HEK293 (cell line): ENCODE results near the gene EIF5B.
A peak's percentile ranks its signal among the peaks of the same experiment; 100 is the strongest.

Source experiments
- CTCF ChIA-PET: fragments of 350-600 bp; formaldehyde crosslinking; extraction: SDS; loops from one replicate; lab custom pipeline; 2021; ENCODE audit warnings: antibody characterized with exemption; lab: Yijun Ruan, JAX
- POLR2A ChIA-PET: fragments of 300-600 bp; formaldehyde crosslinking; extraction: SDS; loops from one replicate; lab custom pipeline; 2020; ENCODE audit warnings: antibody characterized with exemption, inconsistent platforms; lab: Yijun Ruan, JAX
- H3K27ac ChIP-seq: fragments of 200-500 bp; sonication (Bioruptor generic); 2 replicates; pipeline ENCODE4 v1.5.1; 2014; ENCODE audit warnings: low read depth, low read length, control low read depth, inconsistent platforms; ENCODE audit errors: extremely low read depth
- H3K36me3 ChIP-seq, 2 experiments: fragments of 200-500 bp in 1 of 2; sonication (Bioruptor generic) in 1 of 2; 1 replicate in 1 of 2; 2 replicates in 1 of 2; pipeline ENCODE4 v1.5.1; 2014 to 2017; ENCODE audit warnings: inconsistent platforms in 2 of 2, low read length in 2 of 2; ENCODE audit not compliant: control insufficient read depth in 2 of 2, insufficient read depth in 1 of 2
- H3K4me1 ChIP-seq: fragments of 200-500 bp; sonication (Bioruptor generic); 2 replicates; pipeline ENCODE4 v1.5.1; 2014; ENCODE audit warnings: mild to moderate bottlenecking, low read length, inconsistent platforms; ENCODE audit not compliant: control insufficient read depth, insufficient read depth
- H3K4me3 ChIP-seq: 2 replicates; pipeline ENCODE4 v1.5.1; 2011; ENCODE audit warnings: low read depth, mild to moderate bottlenecking, control low read depth, low read length, moderate library complexity
- H3K9me3 ChIP-seq: fragments of 200-500 bp; sonication (Bioruptor generic); 2 replicates; pipeline ENCODE4 v1.5.1; 2014; ENCODE audit warnings: low read depth, low read length, inconsistent platforms; ENCODE audit not compliant: control insufficient read depth, insufficient read depth
- PRDM1 ChIP-seq: fragments of 450-650 bp; formaldehyde crosslinking; IDR thresholded peaks from 2 replicates; pipeline ENCODE4; 2016; ENCODE audit warnings: missing biosample characterization, missing genetic modification characterization
- WT1 ChIP-seq: fragments of 450-650 bp; formaldehyde crosslinking; IDR thresholded peaks from 2 replicates; pipeline ENCODE4 v1.5.1; 2016; ENCODE audit warnings: missing biosample characterization, missing genetic modification characterization
- ZNF248 ChIP-seq: fragments of 450-650 bp; formaldehyde crosslinking; IDR thresholded peaks from 2 replicates; pipeline ENCODE4 v1.5.1; 2017; ENCODE audit warnings: missing biosample characterization, missing genetic modification characterization
- ZNF341 ChIP-seq: fragments of 450-650 bp; formaldehyde crosslinking; IDR thresholded peaks from 2 replicates; pipeline ENCODE4; 2016; ENCODE audit warnings: low read depth, missing biosample characterization, missing genetic modification characterization
- ZNF366 ChIP-seq: fragments of 450-650 bp; formaldehyde crosslinking; conservative IDR thresholded peaks from 2 replicates; pipeline ENCODE4 v1.5.1; 2016; ENCODE audit warnings: missing biosample characterization, missing genetic modification characterization
- ZNF529 ChIP-seq: fragments of 450-650 bp; formaldehyde crosslinking; IDR thresholded peaks from 2 replicates; pipeline ENCODE4 v1.5.1; 2017; ENCODE audit warnings: missing genetic modification characterization, missing biosample characterization; ENCODE audit not compliant: insufficient replicate concordance
- ZNF658 ChIP-seq: fragments of 450-650 bp; formaldehyde crosslinking; IDR thresholded peaks from 2 replicates; pipeline ENCODE4; 2016; ENCODE audit warnings: missing biosample characterization, missing genetic modification characterization
- ZNF670 ChIP-seq: fragments of 450-650 bp; formaldehyde crosslinking; IDR thresholded peaks from 2 replicates; pipeline ENCODE4 v1.5.1; 2016; ENCODE audit warnings: missing biosample characterization, missing genetic modification characterization, low read depth
- TF ChIP-seq, protein P1 (sequence below): fragments of 450-650 bp; formaldehyde crosslinking; IDR thresholded peaks from 2 replicates; pipeline ENCODE4 v1.5.1; 2016; ENCODE audit warnings: missing biosample characterization, missing genetic modification characterization
- TF ChIP-seq, protein P2 (sequence below): fragments of 450-650 bp; formaldehyde crosslinking; IDR thresholded peaks from 2 replicates; pipeline ENCODE4 v1.5.0; 2017; ENCODE audit warnings: missing biosample characterization, missing genetic modification characterization, borderline replicate concordance

Gene EIF5B

DNA sequence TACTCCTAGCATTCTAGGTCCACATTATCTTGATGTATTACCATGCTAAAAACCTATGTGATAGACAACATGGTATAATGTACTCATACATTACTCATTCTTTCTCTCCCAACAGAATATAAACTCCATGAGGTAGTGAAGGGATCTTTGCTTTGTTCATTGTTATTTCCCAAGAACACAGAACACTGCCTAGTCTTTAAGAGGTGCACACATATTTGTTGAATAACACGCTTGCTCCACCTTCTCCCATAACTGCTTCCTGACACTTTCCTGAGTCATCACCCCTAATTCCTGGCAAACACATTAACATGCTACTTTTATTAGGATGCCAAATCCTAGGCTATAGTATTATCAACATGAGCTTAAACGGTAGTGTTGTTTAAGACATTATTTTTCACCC, 111.4 kb downstream of the EIF5B start (continued):
- TF ChIP-seq, protein P1, sequence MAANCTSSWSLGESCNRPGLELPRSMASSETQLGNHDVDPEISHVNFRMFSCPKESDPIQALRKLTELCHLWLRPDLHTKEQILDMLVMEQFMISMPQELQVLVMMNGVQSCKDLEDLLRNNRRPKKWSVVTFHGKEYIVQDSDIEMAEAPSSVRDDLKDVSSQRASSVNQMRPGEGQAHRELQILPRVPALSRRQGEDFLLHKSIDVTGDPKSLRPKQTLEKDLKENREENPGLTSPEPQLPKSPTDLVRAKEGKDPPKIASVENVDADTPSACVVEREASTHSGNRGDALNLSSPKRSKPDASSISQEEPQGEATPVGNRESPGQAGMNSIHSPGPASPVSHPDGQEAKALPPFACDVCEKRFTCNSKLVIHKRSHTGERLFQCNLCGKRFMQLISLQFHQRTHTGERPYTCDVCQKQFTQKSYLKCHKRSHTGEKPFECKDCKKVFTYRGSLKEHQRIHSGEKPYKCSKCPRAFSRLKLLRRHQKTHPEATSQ (tag by site-specific recombination): no peak
- TF ChIP-seq, protein P2, sequence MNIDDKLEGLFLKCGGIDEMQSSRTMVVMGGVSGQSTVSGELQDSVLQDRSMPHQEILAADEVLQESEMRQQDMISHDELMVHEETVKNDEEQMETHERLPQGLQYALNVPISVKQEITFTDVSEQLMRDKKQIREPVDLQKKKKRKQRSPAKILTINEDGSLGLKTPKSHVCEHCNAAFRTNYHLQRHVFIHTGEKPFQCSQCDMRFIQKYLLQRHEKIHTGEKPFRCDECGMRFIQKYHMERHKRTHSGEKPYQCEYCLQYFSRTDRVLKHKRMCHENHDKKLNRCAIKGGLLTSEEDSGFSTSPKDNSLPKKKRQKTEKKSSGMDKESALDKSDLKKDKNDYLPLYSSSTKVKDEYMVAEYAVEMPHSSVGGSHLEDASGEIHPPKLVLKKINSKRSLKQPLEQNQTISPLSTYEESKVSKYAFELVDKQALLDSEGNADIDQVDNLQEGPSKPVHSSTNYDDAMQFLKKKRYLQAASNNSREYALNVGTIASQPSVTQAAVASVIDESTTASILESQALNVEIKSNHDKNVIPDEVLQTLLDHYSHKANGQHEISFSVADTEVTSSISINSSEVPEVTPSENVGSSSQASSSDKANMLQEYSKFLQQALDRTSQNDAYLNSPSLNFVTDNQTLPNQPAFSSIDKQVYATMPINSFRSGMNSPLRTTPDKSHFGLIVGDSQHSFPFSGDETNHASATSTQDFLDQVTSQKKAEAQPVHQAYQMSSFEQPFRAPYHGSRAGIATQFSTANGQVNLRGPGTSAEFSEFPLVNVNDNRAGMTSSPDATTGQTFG (tag by site-specific recombination): no peak
- no peak for TF ChIP-seq ZNF670
- no peak for TF ChIP-seq ZNF529 (tag by site-specific recombination)
- no peak for TF ChIP-seq ZNF248 (tag by site-specific recombination)
- no peak for TF ChIP-seq ZNF658 (tag by site-specific recombination)
- TF ChIP-seq ZNF341 (tag by site-specific recombination): no peak

DNA sequence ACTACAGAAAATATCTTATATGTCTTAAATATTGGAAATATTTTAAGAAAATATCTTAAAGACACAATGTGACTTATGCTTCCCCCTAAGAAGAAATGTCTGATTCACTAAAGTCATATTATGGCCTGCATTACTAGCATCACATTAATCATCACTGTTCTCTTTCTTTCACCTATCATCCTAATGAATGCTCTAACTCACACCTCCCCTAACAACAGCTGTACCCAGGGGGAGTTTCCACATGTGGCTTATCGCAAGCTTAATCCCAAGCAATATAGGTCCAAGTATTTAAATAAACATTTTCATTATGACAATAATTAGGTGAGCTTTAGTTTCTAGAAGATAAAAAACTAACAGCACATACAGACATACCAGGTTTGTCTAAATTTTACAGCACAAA, 113.0 kb downstream of the EIF5B start:
- CTCF ChIA-PET: interaction anchor here (0.6 kb wide), 1 partner anchor 139 kb away, joined by 3 read pairs; no protein-coding TSS in a partner anchor
- Histone ChIP-seq H3K4me3 (no peak overlapping the region), H3K27ac (no peak overlapping the region), H3K4me1 (peaks cover 21% of the 10 kb centered on the region), H3K9me3 (no peaks in the 10 kb centered on the region), H3K36me3 (peaks cover 18 to 21% of the 10 kb centered on the region in 2 experiments)
- POLR2A ChIA-PET: no interaction called here
- TF ChIP-seq ZNF366 (tag by site-specific recombination) (no peak), PRDM1 (tag by site-specific recombination) (no peak), WT1 (tag by site-specific recombination) (peak; percentile 88)
